GM23338 (cell line): ENCODE results near the gene CIITA. TPM values are rescaled to one million over a fixed set of nuclear protein-coding genes. Genes with fewer than 3 reads are reported as not detected.

Source experiments
- ATAC-seq: fragments of 200-7000 bp; cut with Tn5 transposase; 3 replicates; pipeline ENCODE4 v1.9.1; 2020
- DNase-seq: peaks from one replicate; pipeline ENCODE4 v3.0.0-alpha.2; 2015; ENCODE audit warnings: low spot score
- H2AFZ ChIP-seq: fragments of 200-600 bp; sonication (generic); 2 replicates; pipeline ENCODE4 v1.8.0; 2016; ENCODE audit warnings: antibody characterized with exemption, mild to moderate bottlenecking, moderate library complexity
- H3F3A ChIP-seq: fragments of 200-600 bp; sonication (generic); replicated peaks from 2 replicates; pipeline ENCODE4 v1.8.0; 2017; ENCODE audit warnings: antibody characterized with exemption, mixed run types, low read depth
- H3K27ac ChIP-seq: fragments of 200-600 bp; sonication (generic); 2 replicates; pipeline ENCODE4 v1.6.1; 2016; ENCODE audit warnings: low read depth
- H3K27me3 ChIP-seq: fragments of 200-600 bp; sonication (generic); 2 replicates; pipeline ENCODE4 v1.8.0; 2016; ENCODE audit warnings: mild to moderate bottlenecking, mixed run types, moderate library complexity; ENCODE audit not compliant: insufficient read depth
- H3K36me3 ChIP-seq: fragments of 200-600 bp; sonication (generic); 2 replicates; pipeline ENCODE4 v1.8.0; 2016; ENCODE audit warnings: mild to moderate bottlenecking; ENCODE audit not compliant: insufficient read depth
- H3K4me1 ChIP-seq: fragments of 200-600 bp; sonication (generic); 2 replicates; pipeline ENCODE4 v1.8.0; 2016; ENCODE audit warnings: mild to moderate bottlenecking, moderate library complexity; ENCODE audit not compliant: insufficient read depth
- H3K4me2 ChIP-seq: fragments of 200-600 bp; sonication (generic); 2 replicates; pipeline ENCODE4 v1.7.1; 2017; ENCODE audit warnings: mixed run types
- H3K4me3 ChIP-seq: fragments of 200-600 bp; sonication (generic); 2 replicates; pipeline ENCODE4 v1.6.1; 2016; ENCODE audit warnings: mixed run types
- H3K79me2 ChIP-seq: fragments of 200-600 bp; sonication (generic); replicated peaks from 2 replicates; pipeline ENCODE4 v1.8.0; 2017; ENCODE audit warnings: mild to moderate bottlenecking; ENCODE audit not compliant: insufficient read depth
- H3K9me2 ChIP-seq: fragments of 200-600 bp; sonication (generic); 2 replicates; pipeline ENCODE4 v1.8.0; 2017; ENCODE audit not compliant: insufficient read depth
- H4K20me1 ChIP-seq: fragments of 200-600 bp; sonication (generic); replicated peaks from 2 replicates; pipeline ENCODE4 v1.8.0; 2017; ENCODE audit warnings: mild to moderate bottlenecking; ENCODE audit not compliant: insufficient read depth
- H3K27ac Mint-ChIP-seq: 2 replicates; pipeline ENCODE4 v1.8.0; 2020; ENCODE audit warnings: inconsistent platforms, mild to moderate bottlenecking, moderate library complexity, mixed read lengths
- H3K27me3 Mint-ChIP-seq: 3 replicates; pipeline ENCODE4 v1.8.0; 2022; ENCODE audit warnings: low read depth, mild to moderate bottlenecking, moderate library complexity, mixed read lengths, inconsistent platforms; ENCODE audit not compliant: insufficient read depth, poor library complexity
- H3K36me3 Mint-ChIP-seq: 3 replicates; pipeline ENCODE4 v1.8.0; 2021; ENCODE audit warnings: low read depth, mild to moderate bottlenecking, inconsistent platforms, moderate library complexity, mixed read lengths
- H3K4me1 Mint-ChIP-seq: 3 replicates; pipeline ENCODE4 v1.8.0; 2020; ENCODE audit warnings: mild to moderate bottlenecking, inconsistent platforms, mixed read lengths
- H3K4me3 Mint-ChIP-seq: 3 replicates; pipeline ENCODE4 v1.8.0; 2021; ENCODE audit warnings: moderate library complexity, mild to moderate bottlenecking, inconsistent platforms, mixed read lengths
- H3K9me3 Mint-ChIP-seq: 3 replicates; pipeline ENCODE4 v1.8.0; 2020; ENCODE audit warnings: moderate library complexity, mild to moderate bottlenecking, inconsistent platforms, mixed read lengths
- CREB1 ChIP-seq: fragments of 250-450 bp; sonication (Bioruptor Pico); IDR thresholded peaks from 2 replicates; pipeline ENCODE4 v1.5.0; 2020; ENCODE audit warnings: low read depth, mild to moderate bottlenecking, moderate library complexity
- EZH2 ChIP-seq: fragments of 200-600 bp; sonication (generic); IDR thresholded peaks from one replicate; pipeline ENCODE4 v1.8.0; 2017; ENCODE audit warnings: antibody characterized with exemption, mild to moderate bottlenecking, low read depth; ENCODE audit not compliant: unreplicated experiment
- EZH2phosphoT487 ChIP-seq: fragments of 200-600 bp; sonication (generic); IDR thresholded peaks from one replicate; pipeline ENCODE4 v1.8.1; 2018; ENCODE audit warnings: antibody characterized with exemption; ENCODE audit not compliant: unreplicated experiment
- JUNB ChIP-seq: IDR thresholded peaks from one replicate; pipeline ENCODE4 v1.6.1; 2016; ENCODE audit warnings: antibody characterized with exemption; ENCODE audit not compliant: unreplicated experiment
- NANOG ChIP-seq: IDR thresholded peaks from 2 replicates; pipeline ENCODE4 v1.6.1; 2016; ENCODE audit warnings: antibody characterized with exemption, borderline replicate concordance
- POLR2AphosphoS5 ChIP-seq: IDR thresholded peaks from 2 replicates; pipeline ENCODE4 v1.6.1; 2016; ENCODE audit warnings: antibody characterized with exemption, low read depth
- STAT1 ChIP-seq: IDR thresholded peaks from one replicate; pipeline ENCODE4 v1.6.1; 2016; ENCODE audit warnings: antibody characterized with exemption; ENCODE audit not compliant: unreplicated experiment
- ZNF114 ChIP-seq: fragments of 250-450 bp; sonication (Bioruptor Pico); IDR thresholded peaks from 2 replicates; pipeline ENCODE4 v1.5.0; 2020; ENCODE audit warnings: mild to moderate bottlenecking, moderate library complexity
- ZNF331 ChIP-seq: fragments of 250-450 bp; sonication (Bioruptor Pico); IDR thresholded peaks from 2 replicates; pipeline ENCODE4 v1.5.0; 2020; ENCODE audit warnings: low read depth, mild to moderate bottlenecking, moderate library complexity
- polyA plus RNA-seq: library from polyadenylated mRNA; unstranded; fragments of >200 nt; fragmentation: Nextera tagmentation; extraction: Ambion mirVana; gene quantifications from 2 replicates; pipeline ENCODE4 v1.2.1, GENCODE V29; 2016
- total RNA-seq: library from RNA; depleted of rRNA; stranded (reverse); fragments of >200 nt; shearing (Covaris generic); gene quantifications from 2 replicates; pipeline ENCODE4 v1.2.3, GENCODE V29; 2014
- TF ChIP-seq, protein P1 (sequence below): fragments of 250-450 bp; sonication (Bioruptor Pico); IDR thresholded peaks from 2 replicates; pipeline ENCODE4 v1.5.0; 2020; ENCODE audit warnings: mild to moderate bottlenecking, moderate library complexity
- TF ChIP-seq, protein P2 (sequence below): IDR thresholded peaks from 2 replicates; pipeline ENCODE4 v1.6.1; 2016; ENCODE audit warnings: antibody characterized with exemption
- TF ChIP-seq, protein P3 (sequence below), 2 experiments: fragments of 200-600 bp in 1 of 2; sonication (generic) in 1 of 2; conservative IDR thresholded peaks; 2 replicates each; pipeline versions ENCODE4 v1.5.1 to v1.6.1; 2016 to 2017; ENCODE audit warnings: antibody characterized with exemption in 2 of 2, low read depth in 2 of 2, mild to moderate bottlenecking in 2 of 2, moderate library complexity in 1 of 2
- TF ChIP-seq, protein P4 (sequence below): IDR thresholded peaks from one replicate; pipeline ENCODE4 v1.6.1; 2018; ENCODE audit warnings: antibody characterized with exemption; ENCODE audit not compliant: unreplicated experiment

Gene CIITA
- total and polyA plus RNA-seq, 2 experiments from 2014 or later, result 0.10 to 0.57 TPM

DNA sequence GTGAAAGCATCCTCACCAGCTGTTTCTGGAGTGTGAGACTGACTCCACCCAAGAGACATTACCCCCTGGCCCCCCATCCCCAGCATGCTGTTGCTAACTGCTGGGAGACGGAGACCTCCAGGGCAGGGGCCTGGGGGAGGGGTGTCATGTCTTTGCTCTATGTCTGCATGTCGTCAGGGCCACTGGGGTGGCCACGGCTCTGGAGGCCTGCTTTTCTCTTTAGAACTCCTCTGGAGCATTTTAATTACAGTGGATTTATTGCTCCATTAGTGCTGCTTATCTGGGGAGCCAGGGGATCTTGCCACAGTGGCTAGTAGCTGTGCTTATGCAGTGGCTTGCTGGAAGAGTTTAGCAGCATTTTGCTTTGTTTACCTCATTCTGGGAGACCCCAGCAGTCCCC is 99.6 kb downstream of the CIITA start:
- Histone ChIP-seq H3K27ac (no peak overlapping the region), H3F3A (0 out of 2 replicates have a peak, but pooled peaks cover 5% of the 10 kb centered on the region), H4K20me1 (no peaks in the 10 kb centered on the region), H3K4me2 (no peak overlapping the region), H3K9me2 (no peaks in the 10 kb centered on the region), H3K79me2 (no peaks in the 10 kb centered on the region), H2AFZ (no peak overlapping the region), H3K4me1 (no peaks in the 10 kb centered on the region), H3K27me3 (no peaks in the 10 kb centered on the region), H3K4me3 (no peak overlapping the region), H3K36me3 (no peaks in the 10 kb centered on the region)
- DNase-seq, result no peak
- H3K36me3 Mint-ChIP-seq, result no peaks in the 10 kb centered on the region
- no peaks in the 10 kb centered on the region for H3K9me3 Mint-ChIP-seq
- H3K27me3 Mint-ChIP-seq, result peaks cover under 1% of the 10 kb centered on the region
- no peak for TF ChIP-seq EZH2
- TF ChIP-seq, protein P1, sequence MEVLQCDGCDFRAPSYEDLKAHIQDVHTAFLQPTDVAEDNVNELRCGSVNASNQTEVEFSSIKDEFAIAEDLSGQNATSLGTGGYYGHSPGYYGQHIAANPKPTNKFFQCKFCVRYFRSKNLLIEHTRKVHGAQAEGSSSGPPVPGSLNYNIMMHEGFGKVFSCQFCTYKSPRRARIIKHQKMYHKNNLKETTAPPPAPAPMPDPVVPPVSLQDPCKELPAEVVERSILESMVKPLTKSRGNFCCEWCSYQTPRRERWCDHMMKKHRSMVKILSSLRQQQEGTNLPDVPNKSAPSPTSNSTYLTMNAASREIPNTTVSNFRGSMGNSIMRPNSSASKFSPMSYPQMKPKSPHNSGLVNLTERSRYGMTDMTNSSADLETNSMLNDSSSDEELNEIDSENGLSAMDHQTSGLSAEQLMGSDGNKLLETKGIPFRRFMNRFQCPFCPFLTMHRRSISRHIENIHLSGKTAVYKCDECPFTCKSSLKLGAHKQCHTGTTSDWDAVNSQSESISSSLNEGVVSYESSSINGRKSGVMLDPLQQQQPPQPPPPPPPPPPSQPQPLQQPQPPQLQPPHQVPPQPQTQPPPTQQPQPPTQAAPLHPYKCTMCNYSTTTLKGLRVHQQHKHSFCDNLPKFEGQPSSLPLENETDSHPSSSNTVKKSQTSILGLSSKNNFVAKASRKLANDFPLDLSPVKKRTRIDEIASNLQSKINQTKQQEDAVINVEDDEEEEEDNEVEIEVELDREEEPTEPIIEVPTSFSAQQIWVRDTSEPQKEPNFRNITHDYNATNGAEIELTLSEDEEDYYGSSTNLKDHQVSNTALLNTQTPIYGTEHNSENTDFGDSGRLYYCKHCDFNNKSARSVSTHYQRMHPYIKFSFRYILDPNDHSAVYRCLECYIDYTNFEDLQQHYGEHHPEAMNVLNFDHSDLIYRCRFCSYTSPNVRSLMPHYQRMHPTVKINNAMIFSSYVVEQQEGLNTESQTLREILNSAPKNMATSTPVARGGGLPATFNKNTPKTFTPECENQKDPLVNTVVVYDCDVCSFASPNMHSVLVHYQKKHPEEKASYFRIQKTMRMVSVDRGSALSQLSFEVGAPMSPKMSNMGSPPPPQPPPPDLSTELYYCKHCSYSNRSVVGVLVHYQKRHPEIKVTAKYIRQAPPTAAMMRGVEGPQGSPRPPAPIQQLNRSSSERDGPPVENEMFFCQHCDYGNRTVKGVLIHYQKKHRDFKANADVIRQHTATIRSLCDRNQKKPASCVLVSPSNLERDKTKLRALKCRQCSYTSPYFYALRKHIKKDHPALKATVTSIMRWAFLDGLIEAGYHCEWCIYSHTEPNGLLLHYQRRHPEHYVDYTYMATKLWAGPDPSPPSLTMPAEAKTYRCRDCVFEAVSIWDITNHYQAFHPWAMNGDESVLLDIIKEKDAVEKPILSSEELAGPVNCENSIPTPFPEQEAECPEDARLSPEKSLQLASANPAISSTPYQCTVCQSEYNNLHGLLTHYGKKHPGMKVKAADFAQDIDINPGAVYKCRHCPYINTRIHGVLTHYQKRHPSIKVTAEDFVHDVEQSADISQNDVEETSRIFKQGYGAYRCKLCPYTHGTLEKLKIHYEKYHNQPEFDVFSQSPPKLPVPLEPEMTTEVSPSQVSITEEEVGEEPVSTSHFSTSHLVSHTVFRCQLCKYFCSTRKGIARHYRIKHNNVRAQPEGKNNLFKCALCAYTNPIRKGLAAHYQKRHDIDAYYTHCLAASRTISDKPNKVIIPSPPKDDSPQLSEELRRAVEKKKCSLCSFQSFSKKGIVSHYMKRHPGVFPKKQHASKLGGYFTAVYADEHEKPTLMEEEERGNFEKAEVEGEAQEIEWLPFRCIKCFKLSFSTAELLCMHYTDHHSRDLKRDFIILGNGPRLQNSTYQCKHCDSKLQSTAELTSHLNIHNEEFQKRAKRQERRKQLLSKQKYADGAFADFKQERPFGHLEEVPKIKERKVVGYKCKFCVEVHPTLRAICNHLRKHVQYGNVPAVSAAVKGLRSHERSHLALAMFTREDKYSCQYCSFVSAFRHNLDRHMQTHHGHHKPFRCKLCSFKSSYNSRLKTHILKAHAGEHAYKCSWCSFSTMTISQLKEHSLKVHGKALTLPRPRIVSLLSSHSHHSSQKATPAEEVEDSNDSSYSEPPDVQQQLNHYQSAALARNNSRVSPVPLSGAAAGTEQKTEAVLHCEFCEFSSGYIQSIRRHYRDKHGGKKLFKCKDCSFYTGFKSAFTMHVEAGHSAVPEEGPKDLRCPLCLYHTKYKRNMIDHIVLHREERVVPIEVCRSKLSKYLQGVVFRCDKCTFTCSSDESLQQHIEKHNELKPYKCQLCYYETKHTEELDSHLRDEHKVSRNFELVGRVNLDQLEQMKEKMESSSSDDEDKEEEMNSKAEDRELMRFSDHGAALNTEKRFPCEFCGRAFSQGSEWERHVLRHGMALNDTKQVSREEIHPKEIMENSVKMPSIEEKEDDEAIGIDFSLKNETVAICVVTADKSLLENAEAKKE (CRISPR knock-in tag), result no peak
- no peak for TF ChIP-seq CREB1
- TF ChIP-seq ZNF114 (CRISPR knock-in tag), result no peak
- TF ChIP-seq, protein P2, sequence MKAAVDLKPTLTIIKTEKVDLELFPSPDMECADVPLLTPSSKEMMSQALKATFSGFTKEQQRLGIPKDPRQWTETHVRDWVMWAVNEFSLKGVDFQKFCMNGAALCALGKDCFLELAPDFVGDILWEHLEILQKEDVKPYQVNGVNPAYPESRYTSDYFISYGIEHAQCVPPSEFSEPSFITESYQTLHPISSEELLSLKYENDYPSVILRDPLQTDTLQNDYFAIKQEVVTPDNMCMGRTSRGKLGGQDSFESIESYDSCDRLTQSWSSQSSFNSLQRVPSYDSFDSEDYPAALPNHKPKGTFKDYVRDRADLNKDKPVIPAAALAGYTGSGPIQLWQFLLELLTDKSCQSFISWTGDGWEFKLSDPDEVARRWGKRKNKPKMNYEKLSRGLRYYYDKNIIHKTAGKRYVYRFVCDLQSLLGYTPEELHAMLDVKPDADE, result no peak
- no peak for TF ChIP-seq STAT1
- no peak for TF ChIP-seq NANOG
- TF ChIP-seq ZNF331 (CRISPR knock-in tag), result no peak
- TF ChIP-seq, protein P3, sequence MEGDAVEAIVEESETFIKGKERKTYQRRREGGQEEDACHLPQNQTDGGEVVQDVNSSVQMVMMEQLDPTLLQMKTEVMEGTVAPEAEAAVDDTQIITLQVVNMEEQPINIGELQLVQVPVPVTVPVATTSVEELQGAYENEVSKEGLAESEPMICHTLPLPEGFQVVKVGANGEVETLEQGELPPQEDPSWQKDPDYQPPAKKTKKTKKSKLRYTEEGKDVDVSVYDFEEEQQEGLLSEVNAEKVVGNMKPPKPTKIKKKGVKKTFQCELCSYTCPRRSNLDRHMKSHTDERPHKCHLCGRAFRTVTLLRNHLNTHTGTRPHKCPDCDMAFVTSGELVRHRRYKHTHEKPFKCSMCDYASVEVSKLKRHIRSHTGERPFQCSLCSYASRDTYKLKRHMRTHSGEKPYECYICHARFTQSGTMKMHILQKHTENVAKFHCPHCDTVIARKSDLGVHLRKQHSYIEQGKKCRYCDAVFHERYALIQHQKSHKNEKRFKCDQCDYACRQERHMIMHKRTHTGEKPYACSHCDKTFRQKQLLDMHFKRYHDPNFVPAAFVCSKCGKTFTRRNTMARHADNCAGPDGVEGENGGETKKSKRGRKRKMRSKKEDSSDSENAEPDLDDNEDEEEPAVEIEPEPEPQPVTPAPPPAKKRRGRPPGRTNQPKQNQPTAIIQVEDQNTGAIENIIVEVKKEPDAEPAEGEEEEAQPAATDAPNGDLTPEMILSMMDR (conservative IDR thresholded peaks at IDR 0.05; ENCODE audit: low read depth in 2 of 2), result no peak
- TF ChIP-seq JUNB, result no peak
- TF ChIP-seq POLR2AphosphoS5, result no peak
- TF ChIP-seq EZH2phosphoT487, result no peak
- TF ChIP-seq, protein P4, sequence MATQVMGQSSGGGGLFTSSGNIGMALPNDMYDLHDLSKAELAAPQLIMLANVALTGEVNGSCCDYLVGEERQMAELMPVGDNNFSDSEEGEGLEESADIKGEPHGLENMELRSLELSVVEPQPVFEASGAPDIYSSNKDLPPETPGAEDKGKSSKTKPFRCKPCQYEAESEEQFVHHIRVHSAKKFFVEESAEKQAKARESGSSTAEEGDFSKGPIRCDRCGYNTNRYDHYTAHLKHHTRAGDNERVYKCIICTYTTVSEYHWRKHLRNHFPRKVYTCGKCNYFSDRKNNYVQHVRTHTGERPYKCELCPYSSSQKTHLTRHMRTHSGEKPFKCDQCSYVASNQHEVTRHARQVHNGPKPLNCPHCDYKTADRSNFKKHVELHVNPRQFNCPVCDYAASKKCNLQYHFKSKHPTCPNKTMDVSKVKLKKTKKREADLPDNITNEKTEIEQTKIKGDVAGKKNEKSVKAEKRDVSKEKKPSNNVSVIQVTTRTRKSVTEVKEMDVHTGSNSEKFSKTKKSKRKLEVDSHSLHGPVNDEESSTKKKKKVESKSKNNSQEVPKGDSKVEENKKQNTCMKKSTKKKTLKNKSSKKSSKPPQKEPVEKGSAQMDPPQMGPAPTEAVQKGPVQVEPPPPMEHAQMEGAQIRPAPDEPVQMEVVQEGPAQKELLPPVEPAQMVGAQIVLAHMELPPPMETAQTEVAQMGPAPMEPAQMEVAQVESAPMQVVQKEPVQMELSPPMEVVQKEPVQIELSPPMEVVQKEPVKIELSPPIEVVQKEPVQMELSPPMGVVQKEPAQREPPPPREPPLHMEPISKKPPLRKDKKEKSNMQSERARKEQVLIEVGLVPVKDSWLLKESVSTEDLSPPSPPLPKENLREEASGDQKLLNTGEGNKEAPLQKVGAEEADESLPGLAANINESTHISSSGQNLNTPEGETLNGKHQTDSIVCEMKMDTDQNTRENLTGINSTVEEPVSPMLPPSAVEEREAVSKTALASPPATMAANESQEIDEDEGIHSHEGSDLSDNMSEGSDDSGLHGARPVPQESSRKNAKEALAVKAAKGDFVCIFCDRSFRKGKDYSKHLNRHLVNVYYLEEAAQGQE, result no peak
- H3K4me1 Mint-ChIP-seq, result peaks cover 12% of the 10 kb centered on the region
- ATAC-seq, result no peak
- 0 out of 2 replicates have a peak overlapping the region, but pooled peaks have one; percentile 31 for H3K27ac Mint-ChIP-seq
- no peak overlapping the region for H3K4me3 Mint-ChIP-seq
